ENCODE results near the gene CASTOR2. TPM values are rescaled to one million over a fixed set of nuclear protein-coding genes. Genes with fewer than 3 reads are reported as not detected.
A peak's percentile ranks its signal among the peaks of the same experiment; 100 is the strongest.
"Not testable (repeated sequence)": the region's sequence is repeated elsewhere in the genome, so short reads cannot be mapped to it uniquely, and the experiment has no call there.

CASTOR2 gene
- total RNA-seq, 1 donor from 2014 or later = 39.3 TPM

DNA sequence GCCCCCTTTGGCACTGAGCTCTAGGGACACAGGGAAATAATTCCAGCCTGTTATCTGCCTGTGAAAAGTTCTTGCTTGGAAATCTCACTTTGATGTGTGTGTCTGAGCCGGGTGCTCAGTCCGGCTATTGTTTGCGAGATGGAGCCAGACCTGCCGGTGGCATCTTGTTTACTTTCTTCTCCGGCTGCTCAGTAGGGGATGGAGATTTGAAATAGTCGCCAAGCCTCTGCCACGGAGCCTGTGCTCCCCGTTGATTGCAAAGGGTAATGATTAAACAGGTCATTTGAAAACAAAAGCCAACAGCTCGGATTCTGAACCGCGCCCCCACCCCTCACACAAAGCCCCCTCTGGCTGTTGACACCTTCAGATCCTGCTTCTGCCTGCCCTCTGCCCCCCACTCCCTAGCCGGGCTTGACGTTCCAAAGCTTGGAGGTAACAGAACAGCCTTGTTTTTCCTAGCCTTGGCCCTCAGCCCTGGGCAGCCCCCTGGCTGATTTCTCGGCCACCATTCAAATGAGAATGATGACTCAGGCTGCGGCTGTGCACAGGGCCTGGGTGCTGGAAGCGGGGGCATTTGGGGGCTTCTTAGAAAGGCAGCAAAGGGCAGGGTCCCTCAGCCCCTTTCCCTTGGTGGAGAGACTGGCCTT, 1.8 kb downstream of the CASTOR2 start:
- H3K4me1 Mint-ChIP-seq; H3K9me3 Mint-ChIP-seq; H3K27ac Mint-ChIP-seq (ENCODE audit: unreplicated experiment); H3K4me3 Mint-ChIP-seq; DNase-seq (ENCODE audit: low read depth, low spot score); H3K27me3 Mint-ChIP-seq (ENCODE audit: low read depth); H3K36me3 Mint-ChIP-seq (ENCODE audit: low read depth): not testable (repeated sequence)

DNA sequence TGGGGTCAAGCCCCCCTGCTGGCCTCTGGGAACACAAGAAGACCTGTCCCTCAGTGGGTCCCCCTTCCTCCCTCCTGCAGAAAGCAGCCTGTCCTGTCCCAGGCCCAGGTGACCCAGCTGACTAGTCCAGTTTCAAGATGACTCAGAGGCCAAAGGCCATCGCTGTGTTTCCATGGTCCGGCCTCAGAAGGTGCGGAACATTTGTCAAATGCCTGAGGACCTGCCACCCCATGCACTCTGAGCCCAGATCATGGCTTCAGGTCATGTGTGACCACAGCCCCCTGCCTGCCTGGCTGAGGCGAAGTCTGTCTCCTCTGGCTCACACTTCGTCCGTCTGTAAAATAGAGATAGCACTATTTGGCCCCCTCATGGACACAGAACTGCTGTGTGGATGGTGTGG, 2.4 kb downstream of the CASTOR2 start:
- not testable (repeated sequence) for DNase-seq (ENCODE audit: low read depth, low spot score); H3K27me3 Mint-ChIP-seq (ENCODE audit: low read depth); H3K4me3 Mint-ChIP-seq; H3K9me3 Mint-ChIP-seq; H3K4me1 Mint-ChIP-seq; H3K27ac Mint-ChIP-seq (ENCODE audit: unreplicated experiment); H3K36me3 Mint-ChIP-seq (ENCODE audit: low read depth)

DNA sequence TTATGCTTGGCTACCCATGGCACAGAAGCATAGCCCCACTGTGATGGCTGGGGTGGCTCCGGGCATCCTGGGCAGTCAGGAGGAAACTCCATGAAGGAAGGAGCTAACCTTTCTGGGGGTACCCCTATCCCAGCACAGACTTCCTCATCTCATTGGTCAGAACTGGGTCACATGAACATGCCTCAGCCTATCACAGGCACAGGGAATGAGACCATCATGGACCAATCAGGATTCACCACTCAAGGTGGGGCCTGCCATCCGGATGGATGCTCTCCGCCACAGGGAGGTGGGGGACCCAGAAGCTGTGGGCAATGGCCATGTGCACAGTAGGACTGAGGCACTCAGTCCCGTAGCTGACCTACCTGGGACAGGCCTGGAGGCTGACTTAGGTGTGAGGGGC, 6.9 kb downstream of the CASTOR2 start:
- H3K27me3 Mint-ChIP-seq (ENCODE audit: low read depth); H3K4me1 Mint-ChIP-seq; H3K27ac Mint-ChIP-seq (ENCODE audit: unreplicated experiment); DNase-seq (ENCODE audit: low read depth, low spot score); H3K4me3 Mint-ChIP-seq; H3K36me3 Mint-ChIP-seq (ENCODE audit: low read depth); H3K9me3 Mint-ChIP-seq: not testable (repeated sequence)

DNA sequence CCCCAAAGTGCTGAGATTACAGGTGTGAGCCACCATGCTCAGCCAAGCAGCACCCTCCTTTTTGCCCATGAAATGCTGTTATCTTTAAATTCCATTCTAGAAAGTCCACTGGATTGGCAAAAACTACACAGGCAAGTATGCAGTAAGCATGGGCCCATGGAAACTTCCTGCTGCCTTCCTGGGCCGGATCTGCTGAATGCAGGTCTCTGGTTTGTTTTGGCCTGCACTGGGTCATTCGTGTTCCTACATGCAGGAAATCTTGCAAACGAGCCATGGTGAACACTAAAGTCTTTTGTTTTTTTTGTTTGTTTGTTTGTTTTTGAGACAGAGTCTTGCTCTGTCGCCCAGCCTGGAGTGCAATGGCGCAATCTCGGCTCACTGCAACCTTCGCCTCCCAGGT, 7.9 kb downstream of the CASTOR2 start:
- not testable (repeated sequence) for H3K36me3 Mint-ChIP-seq (ENCODE audit: low read depth); H3K4me3 Mint-ChIP-seq; H3K27me3 Mint-ChIP-seq (ENCODE audit: low read depth); DNase-seq (ENCODE audit: low read depth, low spot score); H3K27ac Mint-ChIP-seq (ENCODE audit: unreplicated experiment); H3K9me3 Mint-ChIP-seq; H3K4me1 Mint-ChIP-seq

DNA sequence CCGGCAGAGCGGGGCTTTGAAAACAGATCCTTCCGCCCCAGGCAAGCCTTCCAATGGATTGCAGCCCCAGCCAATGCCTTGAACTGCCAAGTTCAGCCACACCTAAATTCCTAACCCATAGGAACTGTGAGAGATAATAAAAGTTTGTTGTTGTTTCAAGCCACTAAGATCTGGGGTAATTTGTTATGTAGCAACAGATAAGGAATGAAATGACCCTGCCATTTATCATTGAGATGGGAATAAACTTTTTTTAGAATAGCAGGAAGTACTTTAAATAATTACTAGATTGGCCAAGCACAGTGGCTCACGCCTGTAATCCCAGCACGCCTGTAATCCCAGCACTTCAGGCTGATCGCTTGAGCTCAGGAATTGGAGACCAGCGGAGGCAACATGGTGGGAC, 11.5 kb downstream of the CASTOR2 start:
- H3K36me3 Mint-ChIP-seq (ENCODE audit: low read depth); DNase-seq (ENCODE audit: low read depth, low spot score); H3K4me1 Mint-ChIP-seq; H3K27ac Mint-ChIP-seq (ENCODE audit: unreplicated experiment); H3K27me3 Mint-ChIP-seq (ENCODE audit: low read depth); H3K9me3 Mint-ChIP-seq; H3K4me3 Mint-ChIP-seq: not testable (repeated sequence)

DNA sequence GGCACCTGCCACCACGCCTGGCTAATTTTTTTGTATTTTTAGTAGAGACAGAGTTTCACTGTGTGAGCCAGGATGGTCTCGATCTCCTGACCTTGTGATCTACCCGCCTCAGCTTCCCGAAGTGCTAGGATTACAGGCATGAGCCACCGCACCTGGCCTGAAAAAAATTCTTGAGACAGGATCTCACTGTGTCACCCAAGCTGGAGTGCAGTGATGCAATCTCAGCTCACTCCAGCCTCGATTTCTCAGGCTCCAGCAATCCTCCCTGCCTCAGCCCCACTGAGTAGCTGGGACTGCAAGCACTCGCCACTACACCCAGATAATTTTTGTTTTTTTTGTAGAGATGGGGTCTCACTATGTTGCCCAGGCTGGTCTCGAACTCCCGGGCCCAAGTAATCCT, 13.0 kb downstream of the CASTOR2 start:
- not testable (repeated sequence) for H3K9me3 Mint-ChIP-seq; DNase-seq (ENCODE audit: low read depth, low spot score); H3K36me3 Mint-ChIP-seq (ENCODE audit: low read depth); H3K4me1 Mint-ChIP-seq; H3K27me3 Mint-ChIP-seq (ENCODE audit: low read depth); H3K27ac Mint-ChIP-seq (ENCODE audit: unreplicated experiment); H3K4me3 Mint-ChIP-seq

DNA sequence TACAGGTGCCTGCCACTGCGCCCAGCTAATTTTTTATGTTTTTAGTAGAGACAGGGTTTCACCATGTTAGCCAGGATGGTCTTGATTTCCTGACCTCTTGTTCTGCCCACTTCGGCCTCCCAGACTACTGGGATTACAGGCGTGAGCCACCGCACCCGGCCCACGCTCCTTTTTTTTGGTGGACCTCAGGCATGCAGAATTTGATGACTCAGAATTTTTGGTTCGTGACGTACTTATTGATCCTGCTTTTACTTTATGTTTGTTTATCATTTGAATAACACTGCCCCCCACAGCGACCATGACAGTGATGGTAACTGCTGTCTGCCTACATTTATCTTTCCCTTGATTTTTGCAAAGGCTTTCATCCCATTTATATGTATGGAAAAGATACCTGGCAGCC, 23.9 kb downstream of the CASTOR2 start:
- DNase-seq (ENCODE audit: low read depth, low spot score); H3K9me3 Mint-ChIP-seq; H3K27ac Mint-ChIP-seq (ENCODE audit: unreplicated experiment); H3K4me1 Mint-ChIP-seq; H3K36me3 Mint-ChIP-seq (ENCODE audit: low read depth); H3K27me3 Mint-ChIP-seq (ENCODE audit: low read depth); H3K4me3 Mint-ChIP-seq: not testable (repeated sequence)

DNA sequence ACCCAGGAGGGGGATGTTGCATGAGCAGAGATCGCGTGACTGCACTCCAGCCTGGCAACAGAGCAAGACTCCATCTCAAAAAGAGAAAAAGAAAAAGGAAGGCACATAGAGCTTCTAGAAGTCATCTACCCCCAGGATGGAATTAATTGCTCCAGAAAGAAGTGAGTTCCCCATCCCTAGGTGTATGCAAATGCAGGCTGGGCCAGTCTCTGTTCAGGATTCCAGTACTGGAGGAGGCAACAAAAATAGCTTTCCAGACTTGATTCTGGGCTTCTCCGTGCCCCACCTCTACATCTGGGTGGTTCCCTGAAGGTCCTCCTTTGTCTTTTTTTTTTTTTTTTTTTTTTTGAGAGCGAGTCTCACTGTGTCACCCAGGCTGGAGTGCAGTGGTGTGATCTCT, 28.6 kb downstream of the CASTOR2 start:
- H3K27ac Mint-ChIP-seq (ENCODE audit: unreplicated experiment) = no peak overlapping the region
- no peaks in the 10 kb centered on the region for H3K9me3 Mint-ChIP-seq
- H3K36me3 Mint-ChIP-seq (ENCODE audit: low read depth) = peaks cover 2% of the 10 kb centered on the region
- TF ChIP-seq, protein P1, sequence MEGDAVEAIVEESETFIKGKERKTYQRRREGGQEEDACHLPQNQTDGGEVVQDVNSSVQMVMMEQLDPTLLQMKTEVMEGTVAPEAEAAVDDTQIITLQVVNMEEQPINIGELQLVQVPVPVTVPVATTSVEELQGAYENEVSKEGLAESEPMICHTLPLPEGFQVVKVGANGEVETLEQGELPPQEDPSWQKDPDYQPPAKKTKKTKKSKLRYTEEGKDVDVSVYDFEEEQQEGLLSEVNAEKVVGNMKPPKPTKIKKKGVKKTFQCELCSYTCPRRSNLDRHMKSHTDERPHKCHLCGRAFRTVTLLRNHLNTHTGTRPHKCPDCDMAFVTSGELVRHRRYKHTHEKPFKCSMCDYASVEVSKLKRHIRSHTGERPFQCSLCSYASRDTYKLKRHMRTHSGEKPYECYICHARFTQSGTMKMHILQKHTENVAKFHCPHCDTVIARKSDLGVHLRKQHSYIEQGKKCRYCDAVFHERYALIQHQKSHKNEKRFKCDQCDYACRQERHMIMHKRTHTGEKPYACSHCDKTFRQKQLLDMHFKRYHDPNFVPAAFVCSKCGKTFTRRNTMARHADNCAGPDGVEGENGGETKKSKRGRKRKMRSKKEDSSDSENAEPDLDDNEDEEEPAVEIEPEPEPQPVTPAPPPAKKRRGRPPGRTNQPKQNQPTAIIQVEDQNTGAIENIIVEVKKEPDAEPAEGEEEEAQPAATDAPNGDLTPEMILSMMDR (conservative IDR thresholded peaks at IDR 0.05) = no peak
- H3K4me1 Mint-ChIP-seq = peaks cover 39% of the 10 kb centered on the region
- DNase-seq (ENCODE audit: low read depth, low spot score) = no peak
- no peaks in the 10 kb centered on the region for H3K27me3 Mint-ChIP-seq (ENCODE audit: low read depth)
- H3K4me3 Mint-ChIP-seq = no peak overlapping the region

DNA sequence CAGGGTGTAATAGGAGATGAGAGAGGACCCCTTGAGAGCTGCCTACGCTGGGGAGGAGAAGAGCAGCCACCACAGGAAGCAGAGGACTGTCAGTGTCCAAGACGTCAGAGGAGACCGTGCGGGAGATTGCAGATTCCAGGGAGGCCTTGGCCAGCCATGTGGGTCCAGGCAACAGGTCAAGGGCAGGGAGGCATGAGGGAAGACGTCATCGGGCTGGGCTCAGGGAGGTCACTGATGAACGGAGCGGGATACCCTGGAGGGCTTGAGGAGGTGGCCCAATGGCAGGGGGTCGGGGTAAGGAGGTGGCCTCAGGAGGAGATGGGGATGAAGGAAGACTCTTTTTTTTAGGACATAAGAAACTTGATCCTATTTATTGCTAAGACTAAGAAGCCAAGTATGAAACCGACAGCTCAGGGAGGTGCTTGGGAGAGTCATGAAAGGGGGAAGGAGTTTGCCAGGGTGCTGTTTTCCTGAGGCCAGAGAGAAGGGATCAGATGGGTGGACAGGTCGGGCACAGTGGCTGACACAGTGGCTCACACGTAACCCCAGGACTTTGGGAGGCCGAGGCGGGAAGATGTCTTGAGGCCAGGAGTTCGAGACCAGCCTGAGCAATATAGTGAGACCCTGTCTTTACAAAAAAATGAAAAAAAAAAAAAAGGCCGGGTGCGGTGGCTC, 30.5 kb downstream of the CASTOR2 start:
- not testable (repeated sequence) for H3K36me3 Mint-ChIP-seq (ENCODE audit: low read depth); H3K9me3 Mint-ChIP-seq; H3K4me3 Mint-ChIP-seq; H3K27me3 Mint-ChIP-seq (ENCODE audit: low read depth); DNase-seq (ENCODE audit: low read depth, low spot score)
- peaks cover 47% of the 10 kb centered on the region for H3K4me1 Mint-ChIP-seq
- H3K27ac Mint-ChIP-seq (ENCODE audit: unreplicated experiment) = peak overlapping the region; percentile 40

DNA sequence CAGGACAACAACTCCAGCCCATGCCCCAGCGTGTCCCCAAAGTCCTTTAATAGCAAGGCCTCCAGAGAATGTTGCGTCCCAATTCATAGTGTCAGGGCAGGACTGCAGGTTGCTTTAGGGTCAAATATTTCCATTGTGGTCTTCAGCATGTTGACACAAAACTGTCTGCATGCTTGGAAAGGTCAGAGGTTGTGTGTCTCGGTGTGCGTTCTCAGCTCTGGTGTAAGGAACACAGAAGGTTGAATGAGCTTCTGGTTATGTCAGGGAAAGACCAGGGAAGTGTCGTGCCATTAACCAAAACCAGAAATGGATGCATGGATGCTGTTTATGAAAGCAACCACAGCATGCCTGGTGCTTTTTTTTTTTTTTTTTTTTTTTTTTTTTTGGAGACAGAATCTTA, 31.9 kb downstream of the CASTOR2 start:
- H3K27ac Mint-ChIP-seq (ENCODE audit: unreplicated experiment); H3K4me3 Mint-ChIP-seq; H3K27me3 Mint-ChIP-seq (ENCODE audit: low read depth); H3K9me3 Mint-ChIP-seq; DNase-seq (ENCODE audit: low read depth, low spot score); H3K36me3 Mint-ChIP-seq (ENCODE audit: low read depth): not testable (repeated sequence)
- peaks cover 48% of the 10 kb centered on the region for H3K4me1 Mint-ChIP-seq

DNA sequence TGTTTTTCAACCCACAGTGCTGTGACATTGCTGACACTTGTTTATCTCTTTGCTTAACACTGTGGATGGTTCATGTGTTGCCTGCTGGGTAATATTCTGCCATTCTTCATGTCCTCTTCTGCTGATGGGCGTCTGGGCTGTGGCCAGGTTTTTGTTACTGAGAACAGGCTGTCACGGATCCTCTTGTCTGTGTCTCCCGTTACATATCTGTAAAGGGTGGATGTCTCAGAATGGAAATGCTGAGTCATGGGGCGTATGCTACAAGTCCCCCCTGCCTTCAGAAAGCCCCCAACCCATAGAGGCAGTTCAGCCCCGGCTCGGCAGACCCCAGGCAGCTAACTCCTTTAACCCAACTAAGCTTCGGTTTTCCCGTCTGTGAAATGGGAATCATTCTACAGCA, 33.3 kb downstream of the CASTOR2 start:
- H3K9me3 Mint-ChIP-seq; H3K36me3 Mint-ChIP-seq (ENCODE audit: low read depth); H3K27ac Mint-ChIP-seq (ENCODE audit: unreplicated experiment); DNase-seq (ENCODE audit: low read depth, low spot score); H3K4me3 Mint-ChIP-seq; H3K27me3 Mint-ChIP-seq (ENCODE audit: low read depth): not testable (repeated sequence)
- H3K4me1 Mint-ChIP-seq = peaks cover 45% of the 10 kb centered on the region

DNA sequence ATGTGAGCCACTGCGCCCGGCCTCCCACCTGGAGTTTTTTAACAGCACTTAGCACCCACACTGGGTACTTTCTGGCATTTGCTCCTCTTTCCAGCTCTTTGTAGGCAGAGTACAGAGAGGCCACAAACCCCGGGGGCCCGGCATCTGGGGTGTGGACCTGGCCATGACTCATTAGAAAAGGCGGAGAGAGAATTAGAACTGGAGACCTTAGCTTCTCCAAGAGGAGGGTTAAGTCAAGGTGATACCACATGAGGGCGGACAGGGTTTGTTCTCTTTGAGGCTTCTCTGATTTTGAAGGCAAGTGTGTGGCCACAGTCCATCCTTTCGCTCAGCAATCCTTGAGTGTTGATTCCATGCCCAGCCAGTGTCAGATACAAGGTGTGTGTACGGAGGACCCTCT, 36.9 kb downstream of the CASTOR2 start:
- DNase-seq (ENCODE audit: low read depth, low spot score); H3K4me3 Mint-ChIP-seq; H3K27ac Mint-ChIP-seq (ENCODE audit: unreplicated experiment); H3K36me3 Mint-ChIP-seq (ENCODE audit: low read depth); H3K9me3 Mint-ChIP-seq; H3K27me3 Mint-ChIP-seq (ENCODE audit: low read depth): not testable (repeated sequence)
- peaks cover 41% of the 10 kb centered on the region for H3K4me1 Mint-ChIP-seq

All from neural crest cell (in vitro differentiated cells).